Fibroblast of lung (primary cell): ENCODE data around the gene DRC7.

ENCODE experiments used
- EZH2 ChIP-seq: IDR thresholded peaks from 2 replicates; pipeline ENCODE4 v1.5.1; 2012; ENCODE audit warnings: low read length, control low read depth, mild to moderate bottlenecking; ENCODE audit errors: missing control alignments
- TF ChIP-seq, protein P1 (sequence below), 2 donors: IDR thresholded peaks in 1 of 2; conservative IDR thresholded peaks in 1 of 2; 1 replicate in 1 of 2; 2 replicates in 1 of 2; pipeline ENCODE4 v1.5.1; 2011 to 2012; ENCODE audit warnings: low read length in 2 of 2, control low read depth in 1 of 2, inconsistent platforms in 1 of 2, low read depth in 1 of 2, mild to moderate bottlenecking in 1 of 2

DNA sequence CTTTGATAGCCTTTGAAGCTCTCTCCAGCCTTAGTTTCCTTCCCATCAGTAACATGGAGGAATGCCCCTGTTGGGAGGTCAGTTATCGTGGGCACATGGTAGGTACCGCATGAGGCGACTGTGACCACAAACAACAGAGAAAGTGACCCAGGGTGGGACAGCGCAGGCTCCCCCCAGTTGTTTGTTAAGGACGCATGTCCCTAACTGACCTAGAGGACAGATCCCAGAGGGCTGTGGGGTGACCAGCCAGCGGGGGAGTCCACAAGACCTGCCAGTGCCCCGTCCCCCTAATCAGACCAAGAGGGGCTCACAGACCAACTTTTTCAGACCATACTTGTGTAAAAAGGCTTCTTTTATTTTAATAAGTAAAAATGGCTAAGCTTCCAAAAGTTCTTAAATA is 63.3 kb downstream of the DRC7 start:
- TF ChIP-seq, protein P1, sequence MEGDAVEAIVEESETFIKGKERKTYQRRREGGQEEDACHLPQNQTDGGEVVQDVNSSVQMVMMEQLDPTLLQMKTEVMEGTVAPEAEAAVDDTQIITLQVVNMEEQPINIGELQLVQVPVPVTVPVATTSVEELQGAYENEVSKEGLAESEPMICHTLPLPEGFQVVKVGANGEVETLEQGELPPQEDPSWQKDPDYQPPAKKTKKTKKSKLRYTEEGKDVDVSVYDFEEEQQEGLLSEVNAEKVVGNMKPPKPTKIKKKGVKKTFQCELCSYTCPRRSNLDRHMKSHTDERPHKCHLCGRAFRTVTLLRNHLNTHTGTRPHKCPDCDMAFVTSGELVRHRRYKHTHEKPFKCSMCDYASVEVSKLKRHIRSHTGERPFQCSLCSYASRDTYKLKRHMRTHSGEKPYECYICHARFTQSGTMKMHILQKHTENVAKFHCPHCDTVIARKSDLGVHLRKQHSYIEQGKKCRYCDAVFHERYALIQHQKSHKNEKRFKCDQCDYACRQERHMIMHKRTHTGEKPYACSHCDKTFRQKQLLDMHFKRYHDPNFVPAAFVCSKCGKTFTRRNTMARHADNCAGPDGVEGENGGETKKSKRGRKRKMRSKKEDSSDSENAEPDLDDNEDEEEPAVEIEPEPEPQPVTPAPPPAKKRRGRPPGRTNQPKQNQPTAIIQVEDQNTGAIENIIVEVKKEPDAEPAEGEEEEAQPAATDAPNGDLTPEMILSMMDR (conservative IDR thresholded peaks at IDR 0.05 in 1 of 2, IDR thresholded peaks at IDR 0.05 in 1 of 2; ENCODE audit: low read depth in 1 of 2, low read length in 2 of 2) = no peak
- TF ChIP-seq EZH2 = no peak
